Activated CD4-positive, alpha-beta T cell treated with anti-CD3 and anti-CD28 coated beads, Interleukin-2, Interleukin-6, amounts not matched to agents 100 ng/mL and 50 ng/mL, durations not matched to agents 16 hours and 8 hours (primary cell): ENCODE measurements around the gene ZNF140.

Experiments used
- DNase-seq: peaks from one replicate; pipeline ENCODE4 v3.0.0-alpha.2; 2020

The ZNF140 gene

GRCh38 chr12:133080368-133081158, at the start of gene ZNF140:
Gene ZNF140, plus strand, starts transcription at chr12:133080923. Its CDS starts 398 bp downstream, at chr12:133081321.
- DNase-seq, result peak; percentile 95

- peak; percentile 97 for DNase-seq
These were observed 43.3 kb upstream of the ZNF140 start, which contains the start of gene ZNF84 for GRCh38 chr12:133037207-133038005. Gene ZNF84, plus strand, starts transcription at chr12:133037509. Its CDS starts 3,959 bp downstream, at chr12:133041468.

- no peak for DNase-seq
These were observed 42.5 kb upstream of the ZNF140 start for GRCh38 chr12:133038118-133038709.

GRCh38 chr12:133046698-133047097, 34.0 kb upstream of the ZNF140 start:
- DNase-seq, result no peak

- DNase-seq, result no peak
These were observed 23.3 kb upstream of the ZNF140 start for GRCh38 chr12:133057446-133057845.

- no peak for DNase-seq
These were observed 22.3 kb upstream of the ZNF140 start for GRCh38 chr12:133058203-133059113.

- DNase-seq, result no peak
These were observed 18.8 kb upstream of the ZNF140 start for GRCh38 chr12:133061954-133062353.

- DNase-seq, result no peak
These were observed 17.2 kb upstream of the ZNF140 start for GRCh38 chr12:133063556-133063955.

GRCh38 chr12:133073836-133074235, 6.9 kb upstream of the ZNF140 start:
- no peak for DNase-seq

GRCh38 chr12:133080026-133080367, 726 bp upstream of the ZNF140 start:
- DNase-seq, result peak; percentile 95

- no peak for DNase-seq
These were observed 547 bp downstream of the ZNF140 start for GRCh38 chr12:133081159-133081780.

- DNase-seq, result no peak
These were observed 2.6 kb downstream of the ZNF140 start for GRCh38 chr12:133083345-133083744.

- DNase-seq, result no peak
These were observed 24.9 kb downstream of the ZNF140 start for GRCh38 chr12:133105620-133106019.

GRCh38 chr12:133106253-133106652, 25.5 kb downstream of the ZNF140 start:
- DNase-seq, result no peak

- no peak for DNase-seq
These were observed 26.4 kb downstream of the ZNF140 start for GRCh38 chr12:133107121-133107520.

GRCh38 chr12:133108150-133108549, 27.4 kb downstream of the ZNF140 start:
- DNase-seq, result no peak

- no peak for DNase-seq
These were observed 39.9 kb downstream of the ZNF140 start for GRCh38 chr12:133120385-133121191.

GRCh38 chr12:133124674-133125073, 44.0 kb downstream of the ZNF140 start:
- no peak for DNase-seq

GRCh38 chr12:133129368-133130037, 48.8 kb downstream of the ZNF140 start:
- DNase-seq, result no peak

GRCh38 chr12:133130038-133130807, 49.5 kb downstream of the ZNF140 start, which contains the start of the genes ZNF10 and ZNF891:
Gene ZNF10, plus strand, starts transcription at chr12:133130627. Its CDS starts 13,866 bp downstream, at chr12:133144493.
Gene ZNF891, minus strand, starts transcription at chr12:133130274. Its CDS starts 8,356 bp downstream, at chr12:133121918.
- peak; percentile 96 for DNase-seq
